DMS79 treated with DMSO at 0.1 percent for 48 hours (cell line): ENCODE data around the gene RDH13.
"Not testable (repeated sequence)": the region's sequence is repeated elsewhere in the genome, so short reads cannot be mapped to it uniquely, and the experiment has no call there.

Source experiments
- DNase-seq: peaks from one replicate; lab custom pipeline; 2025; lab: John Stamatoyannopoulos, UW

RDH13 gene

GRCh38 chr19:55062735-55063491 is at the start of gene RDH13:
TSS of gene RDH13 (minus strand) at chr19:55063148. CDS start at chr19:55063032, 116 bp downstream.
- DNase-seq = peak; percentile 88

- DNase-seq = no peak
These were observed 49.4 kb upstream of the RDH13 start for GRCh38 chr19:55112246-55112776.

- no peak for DNase-seq
These were observed 48.4 kb upstream of the RDH13 start for GRCh38 chr19:55111238-55111831.

DNA sequence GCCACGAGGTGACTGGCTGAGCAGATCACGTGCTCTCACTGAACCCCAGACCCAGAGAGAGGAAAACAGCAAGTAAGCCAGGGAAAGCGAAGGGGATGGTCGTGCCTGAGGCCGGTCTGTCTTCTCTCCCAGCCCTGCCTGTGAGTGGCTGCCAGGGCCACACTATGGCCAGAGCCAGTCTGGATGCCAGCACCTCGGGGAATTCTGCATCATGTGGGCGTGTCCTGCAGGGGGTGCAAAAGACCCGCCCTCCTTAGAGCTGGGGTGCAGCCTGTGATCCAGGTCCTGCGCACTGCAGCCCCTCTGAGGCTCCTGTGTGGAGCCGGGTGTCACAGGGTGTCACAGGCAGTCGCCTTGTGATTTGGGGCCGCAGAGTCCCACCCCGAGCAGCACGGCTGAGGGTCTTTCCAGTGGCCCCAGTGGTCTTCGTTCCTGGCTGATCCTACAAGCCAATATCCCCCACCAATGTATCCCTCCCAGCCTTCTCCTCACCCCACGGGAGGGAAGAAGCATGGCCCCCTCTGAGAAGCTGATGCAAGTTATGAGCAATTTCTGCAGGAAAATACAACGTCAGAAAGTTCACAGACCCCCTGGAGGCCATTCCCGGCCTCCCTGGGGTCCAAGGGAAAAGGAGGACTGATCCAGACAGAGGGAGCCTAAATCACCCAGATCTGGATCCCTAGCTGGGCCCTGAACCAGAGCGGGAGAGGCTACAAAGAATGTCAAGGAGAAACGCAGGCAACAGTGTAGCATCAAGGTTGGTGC is 46.8 kb upstream of the RDH13 start:
- DNase-seq = no peak

DNA sequence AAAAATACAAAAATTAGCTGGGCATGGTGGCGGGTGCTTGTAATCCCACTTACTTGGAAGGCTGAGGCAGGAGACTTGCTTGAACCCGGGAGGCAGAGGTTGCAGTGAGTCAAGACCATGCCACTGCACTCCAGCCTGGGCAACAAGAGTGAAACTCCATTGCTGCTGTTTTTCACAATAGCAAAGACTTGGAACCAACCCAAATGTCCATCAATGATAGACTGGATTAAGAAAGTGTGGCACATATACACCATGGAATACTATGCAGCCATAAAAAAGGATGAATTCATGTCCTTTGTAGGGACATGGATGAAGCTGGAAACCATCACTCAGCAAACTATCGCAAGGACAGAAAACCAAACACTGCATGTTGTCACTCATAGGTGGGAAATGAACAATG is 44.3 kb upstream of the RDH13 start:
- DNase-seq = not testable (repeated sequence)

DNA sequence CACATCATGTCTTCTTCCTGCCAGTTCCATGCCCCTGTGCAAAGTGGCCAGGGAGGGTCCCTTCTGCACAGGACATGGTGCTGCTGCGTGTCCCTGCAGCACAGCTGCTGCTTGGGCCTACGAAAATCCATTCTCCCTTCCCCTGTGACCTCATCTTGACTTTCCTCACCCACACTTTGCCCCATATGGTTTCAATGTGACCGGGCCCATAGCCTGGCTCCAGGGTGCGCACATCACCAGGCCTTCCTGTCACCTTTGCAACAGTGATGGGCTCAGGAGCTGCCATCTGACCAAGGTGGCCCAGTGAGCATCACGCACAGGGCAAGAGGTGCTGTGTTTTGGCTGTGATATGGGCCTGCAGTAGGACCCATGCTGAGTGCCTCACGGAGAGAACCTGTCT is 43.6 kb upstream of the RDH13 start:
- no peak for DNase-seq

DNA sequence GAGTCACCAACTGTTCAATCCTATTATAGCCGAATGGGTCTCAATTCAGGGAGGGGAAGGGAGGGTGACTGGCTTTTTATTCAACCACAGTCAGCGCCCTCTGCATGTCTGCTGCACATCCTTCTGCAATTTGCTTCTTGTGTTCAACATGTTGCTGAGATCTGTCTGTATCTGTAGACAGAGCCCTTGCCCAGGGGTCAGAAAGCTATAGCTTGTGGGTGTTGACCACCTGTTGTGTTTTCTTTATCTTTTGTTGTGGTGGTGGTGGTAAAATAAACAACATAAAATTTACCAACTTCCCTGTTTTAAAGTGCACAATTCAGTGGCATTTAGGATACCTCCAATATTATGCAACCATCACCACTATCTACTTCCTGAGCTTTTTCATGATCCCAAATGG is 42.3 kb upstream of the RDH13 start:
- DNase-seq = no peak

DNA sequence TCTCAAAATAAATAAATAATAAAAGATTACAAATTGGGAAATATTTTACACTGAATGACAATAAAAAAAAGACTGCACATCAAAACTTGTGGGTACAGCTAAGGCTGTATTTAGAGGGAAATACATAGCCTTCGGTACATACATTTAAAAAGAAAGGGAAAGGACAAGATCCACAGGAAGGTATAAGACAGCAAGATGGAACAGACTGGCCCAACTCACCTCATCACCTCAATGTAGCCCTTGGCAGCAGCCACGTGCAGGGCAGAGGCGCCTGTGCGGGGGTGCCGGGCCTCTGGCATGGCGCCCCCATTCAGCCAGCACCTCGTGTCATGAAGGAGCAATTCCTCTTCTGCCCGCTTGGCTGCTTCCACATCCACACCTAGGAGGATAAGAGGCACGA is 40.2 kb upstream of the RDH13 start:
- no peak for DNase-seq

GRCh38 chr19:55101261-55101660 is 38.3 kb upstream of the RDH13 start:
- DNase-seq = no peak

DNA sequence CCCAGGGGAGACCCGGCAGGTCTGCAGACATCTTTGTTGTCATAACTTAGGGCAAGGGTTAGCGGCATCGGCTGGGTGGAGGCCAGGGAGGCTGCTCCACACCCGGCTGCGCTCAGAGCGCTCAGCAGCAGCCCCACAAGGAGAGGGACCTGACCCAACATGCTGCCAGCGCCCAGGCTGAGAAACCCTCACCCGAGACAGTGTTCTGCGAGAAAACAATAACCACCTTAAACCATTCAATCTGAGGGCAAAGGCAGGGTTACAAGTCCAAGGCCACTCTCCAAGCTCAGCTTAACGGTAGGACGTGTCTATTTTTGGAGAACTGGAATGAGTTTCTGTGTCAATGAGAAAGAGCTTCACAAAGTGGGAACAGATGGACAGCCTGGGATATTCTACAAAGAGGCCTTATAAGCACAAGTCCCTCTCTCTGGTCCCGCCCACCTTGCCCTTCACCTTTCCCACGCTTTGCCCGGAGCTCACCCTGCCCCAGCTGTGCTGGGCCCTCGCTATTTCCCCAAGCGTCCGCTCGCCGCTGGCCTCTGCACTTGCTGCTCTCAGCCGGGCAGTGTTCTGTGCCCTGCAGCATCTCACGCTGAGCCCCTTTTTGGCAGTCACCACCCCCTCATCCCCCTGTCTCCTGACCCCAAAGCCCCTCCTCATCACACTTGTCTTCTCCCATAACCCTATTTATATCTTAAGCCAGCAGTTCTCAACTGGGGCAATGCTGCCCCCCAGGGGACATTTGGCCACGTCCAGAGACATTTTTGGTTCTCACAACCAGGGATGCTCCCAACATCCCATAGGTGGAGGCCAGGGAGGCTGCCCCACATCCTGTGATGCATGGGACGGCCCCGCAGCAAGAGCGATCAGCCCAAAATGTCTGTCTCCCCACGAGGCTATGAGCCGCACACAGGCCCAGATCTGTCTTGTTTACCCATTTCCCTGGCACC is 36.9 kb upstream of the RDH13 start:
- DNase-seq = no peak

DNA sequence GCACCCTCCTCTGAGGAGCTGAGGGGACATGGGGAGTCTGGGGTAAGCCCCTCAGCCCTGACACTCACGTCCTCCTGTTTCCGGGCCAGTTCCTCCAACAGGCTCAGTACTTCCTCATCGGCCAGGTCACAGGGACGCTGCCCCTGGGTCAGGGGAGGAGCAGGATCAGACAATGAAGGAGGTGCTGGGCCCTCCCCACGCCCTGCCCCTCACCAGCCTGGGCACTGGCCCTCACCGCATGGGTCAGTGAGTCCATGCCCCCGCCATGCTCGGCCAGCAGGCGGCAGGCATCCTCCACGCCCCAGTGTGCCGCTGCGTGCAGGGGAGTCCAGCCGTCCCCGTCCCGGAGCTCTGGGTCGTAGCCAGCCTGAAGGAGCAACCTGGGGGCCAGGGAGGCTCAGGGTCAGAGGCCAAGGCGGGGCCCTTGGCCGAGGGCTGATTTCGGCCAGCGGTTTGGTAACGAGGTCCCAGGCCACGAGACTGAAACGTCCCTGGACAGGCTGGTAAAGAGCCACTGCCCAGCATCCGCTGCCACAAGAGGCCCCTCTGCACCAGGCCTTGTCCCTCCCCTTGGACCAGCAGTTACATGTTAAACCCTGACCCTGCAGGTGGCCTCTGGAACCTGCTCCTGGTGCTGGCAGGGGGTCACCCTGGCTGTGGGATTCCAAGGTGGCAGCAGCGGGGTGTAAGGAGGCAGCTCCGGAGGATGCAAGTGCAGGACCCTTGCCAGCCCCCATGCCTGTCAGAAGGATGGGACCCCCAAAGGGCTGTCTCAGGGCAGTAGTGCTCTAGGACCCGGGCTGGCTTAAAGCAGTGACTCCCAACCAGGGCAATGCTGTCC is 36.0 kb upstream of the RDH13 start:
- no peak for DNase-seq

DNA sequence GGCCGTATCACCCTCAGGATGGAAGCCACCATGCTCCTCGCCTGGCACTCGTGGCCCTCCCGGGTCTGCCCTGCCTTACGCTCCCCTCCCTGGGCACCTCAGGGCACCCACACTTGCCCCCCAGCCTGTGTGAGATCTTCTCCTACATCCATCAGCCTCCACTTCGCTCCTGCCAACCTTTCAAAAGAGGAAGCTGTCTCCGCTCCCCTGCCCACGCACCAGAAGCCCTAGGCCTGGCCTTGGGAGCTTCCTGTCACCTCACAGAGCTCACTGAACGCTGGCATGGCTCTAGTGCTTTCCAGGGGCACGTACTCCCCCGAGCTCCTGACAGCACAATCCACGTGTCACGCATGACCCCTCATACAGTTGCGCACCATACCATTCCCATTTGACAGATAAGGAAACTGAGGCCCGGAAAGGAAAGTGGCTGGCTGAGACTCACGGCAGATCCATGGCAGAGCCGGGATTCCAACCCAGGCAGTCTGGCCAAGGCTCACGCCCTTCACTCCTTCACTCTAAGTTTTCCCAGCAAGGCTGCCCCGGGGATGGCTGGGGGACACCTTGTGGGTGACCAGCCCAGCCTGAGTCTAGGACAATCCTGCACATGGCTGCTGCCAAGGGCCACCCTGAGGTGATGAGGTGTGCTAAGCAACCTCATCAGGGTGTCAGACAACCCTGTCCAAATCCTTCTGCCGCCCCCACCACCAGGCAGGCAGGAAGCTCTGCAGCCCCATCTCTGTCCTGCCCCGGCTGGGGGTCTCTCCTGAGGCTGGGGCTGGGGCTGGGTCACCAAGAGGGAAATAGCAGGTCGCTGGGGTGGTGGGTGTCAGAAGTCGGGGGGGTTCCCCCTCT is 35.1 kb upstream of the RDH13 start:
- no peak for DNase-seq

- no peak for DNase-seq
These were observed 33.2 kb upstream of the RDH13 start for GRCh38 chr19:55096061-55096701.

GRCh38 chr19:55095260-55096060 is 32.5 kb upstream of the RDH13 start:
- DNase-seq = no peak

DNA sequence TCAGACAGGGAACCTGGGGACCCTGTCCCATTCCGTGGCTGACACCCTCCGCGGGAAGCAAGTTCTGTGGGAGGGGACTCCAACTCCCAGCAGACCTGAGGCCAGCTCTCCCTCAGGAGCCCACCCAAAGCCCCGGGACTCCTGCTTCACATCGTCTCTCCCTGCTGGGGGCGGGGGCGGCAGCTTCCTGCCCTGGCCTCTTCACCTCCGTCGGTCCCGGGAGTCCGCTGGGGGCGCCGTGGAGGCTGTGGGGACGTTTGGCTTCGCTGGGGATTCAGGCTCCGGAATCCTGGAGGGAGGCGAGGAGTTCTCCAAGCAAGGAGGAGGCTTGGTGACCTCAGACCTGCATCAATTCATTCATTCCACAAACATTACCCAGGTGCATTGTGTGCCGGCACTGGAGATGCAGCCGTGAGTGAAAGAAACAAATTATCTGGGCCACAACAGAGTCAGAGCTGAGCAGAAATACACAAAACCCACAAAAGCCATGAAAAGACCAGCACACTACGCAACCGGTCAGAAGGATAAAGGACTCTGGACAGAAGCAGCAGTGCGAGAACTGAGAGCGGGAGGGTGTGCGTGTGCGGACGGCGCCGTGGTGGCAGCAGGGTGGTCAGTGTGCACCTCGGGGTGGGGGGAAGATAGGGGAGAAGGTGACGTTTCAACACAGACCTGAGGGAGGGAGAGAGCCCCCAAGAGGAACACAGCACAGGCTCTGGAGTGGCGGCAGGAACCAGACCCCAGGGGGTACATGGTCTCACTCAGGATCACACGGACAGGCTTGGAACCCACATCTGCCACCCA is 31.7 kb upstream of the RDH13 start:
- no peak for DNase-seq

DNA sequence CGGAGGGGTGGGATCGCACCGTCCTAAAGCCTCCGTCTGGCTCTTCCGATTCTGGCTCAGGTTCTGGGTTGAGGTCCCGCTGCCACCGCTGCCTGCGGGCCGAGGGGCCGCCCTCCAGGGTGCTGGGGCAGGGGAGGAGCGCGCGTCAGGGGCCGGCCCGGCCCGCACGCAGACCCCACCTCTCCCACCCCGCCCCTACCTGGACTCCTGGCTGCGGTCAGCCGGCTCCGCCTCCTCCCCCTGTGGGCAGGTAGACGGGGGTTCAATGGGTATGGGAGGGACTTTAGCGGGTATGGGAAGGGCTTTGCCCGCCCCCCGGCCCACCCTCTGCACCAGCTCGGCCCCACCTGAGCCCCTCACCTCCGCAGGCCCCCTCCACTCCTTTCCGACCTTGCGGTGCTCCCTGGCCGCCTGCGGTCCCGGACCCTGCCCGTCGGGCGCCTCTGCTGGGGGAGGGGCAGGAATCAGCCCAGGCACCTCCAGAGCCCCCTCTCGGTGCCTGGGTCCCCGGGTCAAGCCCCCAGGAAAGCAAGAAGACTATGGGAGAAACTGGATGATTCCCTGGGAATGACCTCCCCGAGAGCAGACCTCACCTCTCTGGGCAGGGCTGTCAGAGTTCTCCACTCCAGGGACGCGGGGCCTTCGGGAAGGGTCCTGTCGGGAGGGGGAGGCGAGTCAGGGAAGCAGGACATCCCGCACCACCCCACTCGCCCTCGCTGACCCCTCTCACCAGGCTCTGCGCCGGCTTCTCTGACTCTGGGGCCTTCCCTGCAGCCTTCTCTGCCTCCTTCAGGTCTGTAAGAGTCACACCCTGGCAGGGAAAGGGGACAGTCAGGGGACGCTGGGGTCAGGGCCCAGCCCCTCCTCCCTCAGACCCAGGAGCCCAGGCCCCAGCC is 29.7 kb upstream of the RDH13 start:
- no peak for DNase-seq

DNA sequence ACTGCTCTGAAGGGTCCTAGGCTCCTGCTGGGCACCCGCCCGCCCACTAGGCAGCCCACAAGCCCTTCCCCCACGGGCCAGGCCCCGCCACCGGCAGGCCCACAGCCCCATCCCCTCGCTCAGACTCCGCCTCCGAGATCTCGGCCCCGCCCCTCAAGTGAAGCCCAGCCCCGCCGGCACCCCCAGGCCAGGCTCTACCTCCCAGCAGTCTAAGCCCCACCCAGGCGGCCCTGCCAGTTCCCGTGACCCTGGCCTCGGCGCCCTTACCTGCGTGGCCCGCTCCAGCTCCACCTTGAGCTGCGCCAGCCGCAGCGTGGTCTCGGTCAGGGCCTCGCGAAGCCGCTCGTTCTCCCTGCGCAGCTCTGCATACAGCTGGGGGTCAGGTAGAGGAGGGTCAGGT is 29.0 kb upstream of the RDH13 start:
- DNase-seq = no peak
